Measurements from ENCODE around the gene TFAP2E.

GRCh38 chr1:35561972-35562680, 11.0 kb upstream of the TFAP2E start:
- TF ChIP-seq POLR2AphosphoS5 (IDR thresholded peaks at IDR 0.05) = no peak
- TF ChIP-seq EP300 (IDR thresholded peaks at IDR 0.05) = no peak

All from sigmoid colon (tissue), 4 donors.